ENCODE data around the gene ATAD1. TPM values are rescaled to one million over a fixed set of nuclear protein-coding genes. Genes with fewer than 3 reads are reported as not detected.

ATAD1 gene
- total and polyA plus RNA-seq, 2 of the 4 experiments (the other 2 are of a cell fraction): 12.7 to 21.9 TPM

DNA sequence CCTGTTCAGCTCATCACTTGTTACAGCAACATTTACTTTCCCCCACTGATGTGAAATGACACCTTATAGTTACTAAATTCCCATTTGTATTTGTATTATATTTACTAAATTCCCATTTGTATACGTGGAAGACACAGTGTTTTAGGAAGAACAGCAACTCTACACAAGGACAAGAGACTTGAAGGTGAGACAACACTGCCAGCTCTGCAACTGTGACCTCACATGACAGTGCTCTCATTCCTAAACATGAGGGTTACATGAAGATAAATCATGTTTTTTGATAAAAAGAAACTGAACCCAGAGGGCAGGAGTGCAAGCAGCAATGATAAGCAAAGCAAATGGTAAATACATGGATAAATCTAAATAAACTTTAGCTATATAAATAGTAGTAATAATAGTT, 60.3 kb downstream of the ATAD1 start:
- no peaks in the 10 kb centered on the region for H3K27me3 ChIP-seq (ENCODE audit: control insufficient read depth, insufficient read depth, low read length)
- H3K36me3 ChIP-seq (ENCODE audit: control insufficient read depth, insufficient read depth, low read length): peaks cover 10% of the 10 kb centered on the region
- no peak overlapping the region for H3K14ac ChIP-seq (replicated peaks; ENCODE audit: low read depth, low read length)
- no peak for TF ChIP-seq RFX5 (IDR thresholded peaks at IDR 0.05; ENCODE audit: low read depth, low read length)
- TF ChIP-seq CHD1 (IDR thresholded peaks at IDR 0.05; ENCODE audit: low read depth, low read length): no peak
- TF ChIP-seq, protein P1, sequence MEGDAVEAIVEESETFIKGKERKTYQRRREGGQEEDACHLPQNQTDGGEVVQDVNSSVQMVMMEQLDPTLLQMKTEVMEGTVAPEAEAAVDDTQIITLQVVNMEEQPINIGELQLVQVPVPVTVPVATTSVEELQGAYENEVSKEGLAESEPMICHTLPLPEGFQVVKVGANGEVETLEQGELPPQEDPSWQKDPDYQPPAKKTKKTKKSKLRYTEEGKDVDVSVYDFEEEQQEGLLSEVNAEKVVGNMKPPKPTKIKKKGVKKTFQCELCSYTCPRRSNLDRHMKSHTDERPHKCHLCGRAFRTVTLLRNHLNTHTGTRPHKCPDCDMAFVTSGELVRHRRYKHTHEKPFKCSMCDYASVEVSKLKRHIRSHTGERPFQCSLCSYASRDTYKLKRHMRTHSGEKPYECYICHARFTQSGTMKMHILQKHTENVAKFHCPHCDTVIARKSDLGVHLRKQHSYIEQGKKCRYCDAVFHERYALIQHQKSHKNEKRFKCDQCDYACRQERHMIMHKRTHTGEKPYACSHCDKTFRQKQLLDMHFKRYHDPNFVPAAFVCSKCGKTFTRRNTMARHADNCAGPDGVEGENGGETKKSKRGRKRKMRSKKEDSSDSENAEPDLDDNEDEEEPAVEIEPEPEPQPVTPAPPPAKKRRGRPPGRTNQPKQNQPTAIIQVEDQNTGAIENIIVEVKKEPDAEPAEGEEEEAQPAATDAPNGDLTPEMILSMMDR (conservative IDR thresholded peaks at IDR 0.05; ENCODE audit: low read depth, low read length): no peak
- TF ChIP-seq MAFK (IDR thresholded peaks at IDR 0.05; ENCODE audit: low read depth, low read length): no peak
- no peak for TF ChIP-seq MXI1 (IDR thresholded peaks at IDR 0.05; ENCODE audit: borderline replicate concordance, low read depth, low read length)
- no peak for TF ChIP-seq BHLHE40 (IDR thresholded peaks at IDR 0.05; ENCODE audit: low read depth, low read length)
- no peak for TF ChIP-seq MAZ (IDR thresholded peaks at IDR 0.05; ENCODE audit: borderline replicate concordance, low read depth, low read length)
- TF ChIP-seq, protein P2, sequence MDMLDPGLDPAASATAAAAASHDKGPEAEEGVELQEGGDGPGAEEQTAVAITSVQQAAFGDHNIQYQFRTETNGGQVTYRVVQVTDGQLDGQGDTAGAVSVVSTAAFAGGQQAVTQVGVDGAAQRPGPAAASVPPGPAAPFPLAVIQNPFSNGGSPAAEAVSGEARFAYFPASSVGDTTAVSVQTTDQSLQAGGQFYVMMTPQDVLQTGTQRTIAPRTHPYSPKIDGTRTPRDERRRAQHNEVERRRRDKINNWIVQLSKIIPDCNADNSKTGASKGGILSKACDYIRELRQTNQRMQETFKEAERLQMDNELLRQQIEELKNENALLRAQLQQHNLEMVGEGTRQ (IDR thresholded peaks at IDR 0.05; ENCODE audit: low read depth, low read length): no peak
- in situ Hi-C loops (cut with MboI; ENCODE audit: low sequenced_read_pairs) (no loop called here), dilution Hi-C loops (cut with HindIII; ENCODE audit: low sequenced_read_pairs, unreplicated experiment) (no loop called here), intact Hi-C loops (cut with micrococcal nuclease) (no loop called here)
- POLR2A ChIA-PET (ENCODE audit: unreplicated experiment): no interaction called here
- H3K9ac ChIP-seq (ENCODE audit: low read depth, low read length): no peak overlapping the region
- ATAC-seq (ENCODE audit: low read depth) (no peak), DNase-seq (no peak)
- WGBS, 2 experiments (ENCODE audit: extremely low coverage in 2 of 2, insufficient read length in 1 of 2): no CpG with 5 or more reads among the region's 1 CpG
- 0 out of 2 replicates have a peak, but pooled peaks cover 5% of the 10 kb centered on the region for H3K9me1 ChIP-seq (ENCODE audit: insufficient read depth, low read length)
- H3K4ac ChIP-seq (ENCODE audit: low read depth, low read length): no peak overlapping the region
- no peak overlapping the region for H2AK5ac ChIP-seq (ENCODE audit: low read depth, low read length)
- H4K8ac ChIP-seq (ENCODE audit: low read depth in 2 of 2, low read length in 2 of 2): no peak overlapping the region
- CTCF ChIA-PET: no interaction called here
- no peak overlapping the region for H4K91ac ChIP-seq (ENCODE audit: insufficient read depth, low read depth, low read length)
- no peaks in the 10 kb centered on the region; the same call in 1 of the 2 replicates for H4K20me1 ChIP-seq (ENCODE audit: insufficient read depth, low read length)
- no peaks in the 10 kb centered on the region; the same call in 1 of the 2 replicates for H3K4me1 ChIP-seq (ENCODE audit: control insufficient read depth, insufficient read depth, low read length)
- H3K23ac ChIP-seq (ENCODE audit: low read depth, low read length): no peak overlapping the region
- no peak overlapping the region for H2AK9ac ChIP-seq (replicated peaks; ENCODE audit: low read depth, low read length, poor library complexity)
- H2BK120ac ChIP-seq (ENCODE audit: low read depth, low read length): no peak overlapping the region
- H2AFZ ChIP-seq (replicated peaks; ENCODE audit: low read length, poor library complexity): no peak overlapping the region
- no peak overlapping the region for H3K27ac ChIP-seq (ENCODE audit: insufficient read depth, low read length)
- H2BK20ac ChIP-seq (ENCODE audit: low read depth, low read length): no peak overlapping the region
- H2BK15ac ChIP-seq (ENCODE audit: low read depth, low read length): no peak overlapping the region
- no peak overlapping the region for H3K56ac ChIP-seq (ENCODE audit: extremely low read depth, insufficient read depth, low read length)
- no peak overlapping the region for H4K5ac ChIP-seq (ENCODE audit: low read depth, low read length)
- H3K18ac ChIP-seq (ENCODE audit: low read depth, low read length): no peak overlapping the region
- H3K9me3 ChIP-seq (ENCODE audit: control insufficient read depth, insufficient read depth, low read length): no peaks in the 10 kb centered on the region
- no peak overlapping the region for H2BK5ac ChIP-seq (ENCODE audit: low read depth, low read length, poor library complexity, severe bottlenecking)
- H3K4me3 ChIP-seq (ENCODE audit: insufficient read depth, low read depth, low read length): no peak overlapping the region
- no peak overlapping the region for H3K4me2 ChIP-seq (ENCODE audit: low read depth, low read length)
- no TSS peak for BruUV-seq (replicated peaks)
- peaks cover 0 to 27% of the 10 kb centered on the region in 2 experiments; a peak in 3 of 4 replicates for H3K79me1 ChIP-seq (ENCODE audit: low read depth in 1 of 2, low read length in 2 of 2)

Measured in IMR-90 (cell line).